SK-N-SH (cell line): ENCODE results near the gene NR1H2. TPM values are rescaled to one million over a fixed set of nuclear protein-coding genes. Genes with fewer than 3 reads are reported as not detected.
A peak's percentile ranks its signal among the peaks of the same experiment; 100 is the strongest.
"Not testable (repeated sequence)": the region's sequence is repeated elsewhere in the genome, so short reads cannot be mapped to it uniquely, and the experiment has no call there.

Source experiments
- CTCF ChIA-PET: fragments of 300-600, 350-600 bp; formaldehyde crosslinking; extraction: SDS; loops from one replicate; lab custom pipeline; 2021; lab: Yijun Ruan, JAX
- POLR2A ChIA-PET: fragments of 350-600 bp; sonication (Branson Sonifier 250); formaldehyde crosslinking; extraction: SDS; loops from one replicate; lab custom pipeline; 2020; ENCODE audit warnings: antibody characterized with exemption, inconsistent platforms; lab: Yijun Ruan, JAX
- DNase-seq: peaks from one replicate; pipeline ENCODE4 v3.0.0; 2012
- H2AFZ ChIP-seq: fragments of 200-600 bp; sonication (generic); 2 replicates; pipeline ENCODE4 v1.8.1; 2016; ENCODE audit warnings: antibody characterized with exemption, mild to moderate bottlenecking, low read depth
- H3F3A ChIP-seq: fragments of 200-600 bp; sonication (generic); replicated peaks from 2 replicates; pipeline ENCODE3; 2016; ENCODE audit warnings: antibody characterized with exemption, mild to moderate bottlenecking; ENCODE audit not compliant: insufficient read depth
- H3K27ac ChIP-seq, 2 experiments: fragments of 200-500 bp in 1 of 2; fragments of 200-600 bp in 1 of 2; sonication (Bioruptor generic) in 1 of 2; sonication (generic), shearing (Covaris generic) in 1 of 2; 2 replicates each; pipeline versions ENCODE4 v1.5.1 to v1.6.1; 2014 to 2016; ENCODE audit warnings: low read depth in 2 of 2, inconsistent platforms in 1 of 2, low read length in 1 of 2, mild to moderate bottlenecking in 1 of 2, mixed read lengths in 1 of 2
- H3K27me3 ChIP-seq: fragments of 200-600 bp; sonication (generic), shearing (Covaris generic); 2 replicates; pipeline ENCODE4 v1.6.1; 2016; ENCODE audit warnings: mixed run types; ENCODE audit not compliant: insufficient read depth
- H3K36me3 ChIP-seq, 2 experiments: fragments of 200-500 bp in 1 of 2; fragments of 200-600 bp in 1 of 2; sonication (Bioruptor generic) in 1 of 2; sonication (generic) in 1 of 2; replicated peaks in 1 of 2; 2 replicates each; pipeline versions ENCODE3 to v1.5.1; 2014 to 2016; ENCODE audit warnings: low read length in 1 of 2, mild to moderate bottlenecking in 1 of 2; ENCODE audit not compliant: insufficient read depth in 2 of 2, control insufficient read depth in 1 of 2
- H3K4me1 ChIP-seq, 2 experiments: fragments of 200-500 bp in 1 of 2; fragments of 200-600 bp in 1 of 2; sonication (Bioruptor generic) in 1 of 2; sonication (generic), shearing (Covaris generic) in 1 of 2; 2 replicates each; pipeline versions ENCODE4 v1.5.1 to v1.6.1; 2014 to 2016; ENCODE audit warnings: low read depth in 1 of 2, low read length in 1 of 2, mixed run types in 1 of 2; ENCODE audit not compliant: insufficient read depth in 2 of 2, control insufficient read depth in 1 of 2
- H3K4me2 ChIP-seq: fragments of 200-600 bp; sonication (generic), shearing (Covaris generic); 2 replicates; pipeline ENCODE4 v1.6.1; 2017; ENCODE audit warnings: mixed run types
- H3K4me3 ChIP-seq, 2 experiments: fragments of 200-500 bp in 1 of 2; fragments of 200-600 bp in 1 of 2; sonication (Bioruptor generic) in 1 of 2; sonication (generic), shearing (Covaris generic) in 1 of 2; 2 replicates each; pipeline versions ENCODE4 v1.5.1 to v1.8.1; 2014 to 2016; ENCODE audit warnings: low read depth in 2 of 2, inconsistent platforms in 1 of 2, low read length in 1 of 2, mild to moderate bottlenecking in 1 of 2, mixed read lengths in 1 of 2, moderate library complexity in 1 of 2
- H3K79me2 ChIP-seq: fragments of 200-600 bp; sonication (generic); 2 replicates; pipeline ENCODE4 v1.8.1; 2017; ENCODE audit warnings: mild to moderate bottlenecking; ENCODE audit not compliant: insufficient read depth
- H3K9ac ChIP-seq: fragments of 200-600 bp; sonication (generic); 2 replicates; pipeline ENCODE4 v1.6.1; 2017; ENCODE audit warnings: mixed run types
- H3K9me2 ChIP-seq: fragments of 200-600 bp; sonication (generic); 2 replicates; pipeline ENCODE4 v1.6.1; 2017; ENCODE audit warnings: mixed run types
- H3K9me3 ChIP-seq: fragments of 200-600 bp; sonication (generic); 2 replicates; pipeline ENCODE4 v1.6.1; 2017; ENCODE audit warnings: mixed run types, mild to moderate bottlenecking, moderate library complexity
- H4K20me1 ChIP-seq: fragments of 200-600 bp; sonication (generic); 2 replicates; pipeline ENCODE4 v1.6.1; 2017; ENCODE audit warnings: mild to moderate bottlenecking, mixed run types; ENCODE audit not compliant: insufficient read depth
- CTCF ChIP-seq: fragments of 200-600 bp; sonication (generic); IDR thresholded peaks from 2 replicates; pipeline ENCODE4 v1.6.1; 2017; ENCODE audit warnings: antibody characterized with exemption, mild to moderate bottlenecking, moderate library complexity
- MAX ChIP-seq: IDR thresholded peaks from 2 replicates; pipeline ENCODE4 v1.4.0; 2012; ENCODE audit warnings: low read depth
- PBX3 ChIP-seq: IDR thresholded peaks from 2 replicates; pipeline ENCODE4; 2012
- RAD21 ChIP-seq: IDR thresholded peaks from 2 replicates; pipeline ENCODE4 v1.6.1; 2012; ENCODE audit warnings: mild to moderate bottlenecking, low read length
- RXRA ChIP-seq: IDR thresholded peaks from 2 replicates; pipeline ENCODE4 v1.4.0; 2012; ENCODE audit warnings: low read depth, mild to moderate bottlenecking, borderline replicate concordance
- SMC3 ChIP-seq: IDR thresholded peaks from 2 replicates; pipeline ENCODE4 v1.6.1; 2012; ENCODE audit warnings: low read depth, low read length, improper control_type of control experiment
- TCF12 ChIP-seq: IDR thresholded peaks from 2 replicates; pipeline ENCODE4 v1.4.0; 2012
- TEAD4 ChIP-seq: IDR thresholded peaks from 2 replicates; pipeline ENCODE4 v1.4.0; 2012; ENCODE audit warnings: mild to moderate bottlenecking, borderline replicate concordance; ENCODE audit not compliant: insufficient read depth
- USF1 ChIP-seq: IDR thresholded peaks from 2 replicates; pipeline ENCODE4 v1.4.0; 2012; ENCODE audit warnings: low read depth, borderline replicate concordance
- WGBS: methylation state at CpG from one replicate; pipeline ENCODE4 v1.1.6; 2017; ENCODE audit warnings: low lambda C conversion rate; 5-methylcytosine and 5-hydroxymethylcytosine counted together
- polyA plus RNA-seq, 3 experiments: library from polyadenylated mRNA; depleted of rRNA; stranded (reverse); fragments of >200 nt; gene quantifications; 2 replicates each; pipeline ENCODE4 v1.2.3, GENCODE V29; 2012

The NR1H2 gene
- polyA plus RNA-seq, 1 of the 3 experiments (the other 2 are of a cell fraction), result 108 TPM

GRCh38 chr19:50353487-50353880 is 22.8 kb upstream of the NR1H2 start:
- H3K4me3 ChIP-seq, POLR2A ChIA-PET, H3K79me2 ChIP-seq, H3K27ac ChIP-seq, DNase-seq, H3F3A ChIP-seq, H2AFZ ChIP-seq, H3K9me3 ChIP-seq, H3K4me1 ChIP-seq, H3K27me3 ChIP-seq, H3K9me2 ChIP-seq, H3K36me3 ChIP-seq, H3K4me2 ChIP-seq, H4K20me1 ChIP-seq, H3K9ac ChIP-seq: not testable (repeated sequence)
- 80% methylated on average over 7 of the region's 7 CpGs for WGBS
- CTCF ChIA-PET, result interaction anchor here (0.9 to 1.2 kb wide), 2 partner anchors 14 to 15 kb away, joined by 3 to 6 read pairs; no protein-coding TSS in a partner anchor

GRCh38 chr19:50356691-50357177 is 19.5 kb upstream of the NR1H2 start:
- Histone ChIP-seq H3F3A (no peaks in the 10 kb centered on the region), H3K4me3 (peak overlapping the region in 1 of 2 experiments; percentile 52; a peak in 1 of 4 replicates), H3K9ac (no peak overlapping the region), H3K36me3 (no peaks in the 10 kb centered on the region), H3K79me2 (no peaks in the 10 kb centered on the region), H3K27me3 (no peaks in the 10 kb centered on the region), H2AFZ (no peak overlapping the region), H3K4me2 (no peak overlapping the region), H3K9me2 (no peaks in the 10 kb centered on the region), H3K4me1 (peaks cover 0 to 4% of the 10 kb centered on the region in 2 experiments; a peak in 1 of 4 replicates), H3K9me3 (no peaks in the 10 kb centered on the region), H4K20me1 (no peaks in the 10 kb centered on the region), H3K27ac (no peak overlapping the region)
- TF ChIP-seq TCF12 (no peak), USF1 (no peak), RXRA (no peak)
- no peak for DNase-seq
- 26% methylated on average over 13 of the region's 13 CpGs for WGBS
- CTCF ChIA-PET, result interaction anchor here (0.6 to 5.1 kb wide), 28 partner anchors 9 to 565 kb away, joined by 3 to 34 read pairs (median 4); partner anchors contain the start of genes NR1H2, POLD1 and SPIB
- POLR2A ChIA-PET, result interaction anchor here (0.6 to 1.7 kb wide), 6 partner anchors 9 to 155 kb away, joined by 3 to 8 read pairs (median 3); partner anchors contain the start of gene JOSD2

- Histone ChIP-seq H3K4me2 (peak overlapping the region; percentile 56), H3K9me3 (no peaks in the 10 kb centered on the region), H4K20me1 (no peaks in the 10 kb centered on the region), H3K4me1 (peaks cover 0 to 4% of the 10 kb centered on the region in 2 experiments; a peak in 1 of 4 replicates), H3K9me2 (no peaks in the 10 kb centered on the region), H3K36me3 (no peaks in the 10 kb centered on the region), H3K79me2 (no peaks in the 10 kb centered on the region), H3F3A (no peaks in the 10 kb centered on the region), H3K4me3 (peak overlapping the region; percentile 43 to 52), H2AFZ (peak overlapping the region; percentile 86), H3K27me3 (no peaks in the 10 kb centered on the region), H3K9ac (0 out of 2 replicates have a peak overlapping the region, but pooled peaks have one; percentile 7), H3K27ac (peak overlapping the region in 1 of 2 experiments; percentile 67; a peak in 2 of 4 replicates)
- ChIA-PET CTCF (interaction anchor here (0.5 to 5.1 kb wide), 36 partner anchors 9 to 564 kb away, joined by 3 to 34 read pairs (median 4); partner anchors contain the start of genes NR1H2, POLD1 and SPIB), POLR2A (interaction anchor here (0.6 to 1.7 kb wide), 6 partner anchors 9 to 154 kb away, joined by 3 to 8 read pairs (median 3); partner anchors contain the start of gene JOSD2)
- 29% methylated on average over 44 of the region's 54 CpGs for WGBS
- peak; percentile 70 for DNase-seq
- TF ChIP-seq SMC3 (peak; percentile 62), USF1 (no peak), CTCF (peak; percentile 82), PBX3 (no peak), MAX (no peak), TEAD4 (no peak), RAD21 (peak; percentile 78)
- TF ChIP-seq, all 33 proteins: peak for 3
These were observed 18.8 kb upstream of the NR1H2 start for GRCh38 chr19:50357178-50358100.
